Measurements from ENCODE around the gene UBE2A.

The UBE2A gene
- total RNA-seq = 53.1 to 89.4 (median 68.0) reads per million in 18 experiments

- peak; percentile 88 to 91 for DNase-seq
Observed at GRCh38 chrX:119574394-119575266, at the start of gene UBE2A. Gene UBE2A (plus strand): TSS chrX:119574563. CDS start chrX:119574712, 149 bp downstream.

GRCh38 chrX:119529345-119530276, 44.8 kb upstream of the UBE2A start:
- peak; percentile 6 to 55 for DNase-seq

GRCh38 chrX:119537487-119537886, 36.9 kb upstream of the UBE2A start:
- DNase-seq = no peak

- DNase-seq = no peak
Observed at GRCh38 chrX:119539872-119540271, 34.5 kb upstream of the UBE2A start.

GRCh38 chrX:119541188-119541587, 33.2 kb upstream of the UBE2A start:
- DNase-seq = no peak

- DNase-seq = no peak
Observed at GRCh38 chrX:119549327-119550016, 24.9 kb upstream of the UBE2A start.

- DNase-seq = no peak
Observed at GRCh38 chrX:119552508-119552907, 21.9 kb upstream of the UBE2A start.

- peak; percentile 92 to 93 for DNase-seq
Observed at GRCh38 chrX:119565107-119565663, 9.2 kb upstream of the UBE2A start, which contains the start of gene STEEP1. Gene STEEP1 (minus strand): TSS chrX:119565409. CDS start chrX:119565355, 54 bp downstream.

- DNase-seq = no peak
Observed at GRCh38 chrX:119570351-119570835, 4.0 kb upstream of the UBE2A start.

- DNase-seq = no peak
Observed at GRCh38 chrX:119573222-119573621, 1.1 kb upstream of the UBE2A start.

- peak; percentile 45 to 50 for DNase-seq
Observed at GRCh38 chrX:119573840-119574393, 446 bp upstream of the UBE2A start.

- DNase-seq = no peak
Observed at GRCh38 chrX:119579414-119579813, 5.1 kb downstream of the UBE2A start.

GRCh38 chrX:119583431-119584059, 9.2 kb downstream of the UBE2A start:
- no peak for DNase-seq

- no peak for DNase-seq
Observed at GRCh38 chrX:119589810-119590209, 15.4 kb downstream of the UBE2A start.

- DNase-seq = no peak
Observed at GRCh38 chrX:119602701-119603255, 28.4 kb downstream of the UBE2A start.

GRCh38 chrX:119604766-119605463, 30.6 kb downstream of the UBE2A start:
- no peak for DNase-seq

- DNase-seq = peak in 1 of 2 donors; percentile 9
Observed at GRCh38 chrX:119605464-119606279, 31.3 kb downstream of the UBE2A start.

GRCh38 chrX:119606280-119607017, 32.1 kb downstream of the UBE2A start, which contains the start of gene NKRF:
Gene NKRF (minus strand): TSS chrX:119606424.
- DNase-seq = peak; percentile 94 to 95
